Stimulated activated CD8-positive, alpha-beta memory T cell treated with anti-CD3 and anti-CD28 coated beads, Interleukin-12 subunit alpha, Interleukin-12 subunit beta, amount 100 ng/mL, for 24 hours (primary cell): Measurements from ENCODE around the gene MYO5A.
"Not testable (repeated sequence)": the region's sequence is repeated elsewhere in the genome, so short reads cannot be mapped to it uniquely, and the experiment has no call there.

ENCODE experiments used
- DNase-seq: peaks from one replicate; pipeline ENCODE4 v3.0.0-alpha.2; 2020; ENCODE audit errors: extremely low read depth

The MYO5A gene

GRCh38 chr15:52288986-52289385 lies 239.7 kb downstream of the MYO5A start:
- DNase-seq: no peak

- DNase-seq: no peak
Observed at GRCh38 chr15:52288051-52288942, 240.4 kb downstream of the MYO5A start.

- no peak for DNase-seq
Observed at GRCh38 chr15:52287114-52287513, 241.6 kb downstream of the MYO5A start.

- not testable (repeated sequence) for DNase-seq
Observed at GRCh38 chr15:52285941-52286340, 242.7 kb downstream of the MYO5A start.

- DNase-seq: no peak
Observed at GRCh38 chr15:52284164-52284563, 244.5 kb downstream of the MYO5A start.

- DNase-seq: no peak
Observed at GRCh38 chr15:52283281-52283680, 245.4 kb downstream of the MYO5A start.

- no peak for DNase-seq
Observed at GRCh38 chr15:52282418-52282817, 246.3 kb downstream of the MYO5A start.

GRCh38 chr15:52281085-52282035 lies 247.3 kb downstream of the MYO5A start:
- no peak for DNase-seq

GRCh38 chr15:52280326-52281084 lies 248.2 kb downstream of the MYO5A start:
- no peak for DNase-seq

- DNase-seq: no peak
Observed at GRCh38 chr15:52278636-52279367, 249.9 kb downstream of the MYO5A start.

GRCh38 chr15:52278135-52278534 lies 250.5 kb downstream of the MYO5A start:
- DNase-seq: no peak

- no peak for DNase-seq
Observed at GRCh38 chr15:52277575-52277974, 251.1 kb downstream of the MYO5A start.

- no peak for DNase-seq
Observed at GRCh38 chr15:52276256-52276770, 252.4 kb downstream of the MYO5A start.

- DNase-seq: no peak
Observed at GRCh38 chr15:52263563-52264282, 265.0 kb downstream of the MYO5A start.

GRCh38 chr15:52262364-52262763 lies 266.3 kb downstream of the MYO5A start:
- DNase-seq: no peak

- no peak for DNase-seq
Observed at GRCh38 chr15:52261498-52262242, 267.0 kb downstream of the MYO5A start.

GRCh38 chr15:52261026-52261425 lies 267.7 kb downstream of the MYO5A start:
- DNase-seq: no peak

- no peak for DNase-seq
Observed at GRCh38 chr15:52259503-52259902, 269.2 kb downstream of the MYO5A start.

GRCh38 chr15:52258461-52258860 lies 270.2 kb downstream of the MYO5A start:
- no peak for DNase-seq

GRCh38 chr15:52257734-52258062 lies 271.0 kb downstream of the MYO5A start:
- no peak for DNase-seq
